Measurements from ENCODE around the gene GPR137B. TPM values are rescaled to one million over a fixed set of nuclear protein-coding genes. Genes with fewer than 3 reads are reported as not detected.

The GPR137B gene
- total and polyA plus RNA-seq, 9 of the 15 experiments (the other 6 are each of a cell fraction or from before 2014, with no cell fraction given) = 0.04 to 1.0 (median 0.62) TPM

GRCh38 chr1:236214761-236215160 is 72.4 kb downstream of the GPR137B start (continued):
- TF ChIP-seq CHD7 (IDR thresholded peaks at IDR 0.05; ENCODE audit: low read depth, low read length) (no peak), FOXP1 (CRISPR knock-in tag; IDR thresholded peaks at IDR 0.05) (no peak), RERE (CRISPR knock-in tag; IDR thresholded peaks at IDR 0.05; ENCODE audit: borderline replicate concordance) (no peak), TOE1 (IDR thresholded peaks at IDR 0.05; ENCODE audit: borderline replicate concordance) (no peak), TOE1 (CRISPR knock-in tag; IDR thresholded peaks at IDR 0.05; ENCODE audit: borderline replicate concordance, low read depth) (no peak), CHD2 (IDR thresholded peaks at IDR 0.05; ENCODE audit: low read depth, low read length) (no peak)

Data from K562 (cell line).